OCI-LY1 (cell line): Measurements from ENCODE around the gene LSM14A.
"Not testable (repeated sequence)": the region's sequence is repeated elsewhere in the genome, so short reads cannot be mapped to it uniquely, and the experiment has no call there.

Experiments used
- H2AFZ ChIP-seq: fragments of 200-600 bp; sonication (generic), shearing (Covaris generic); 2 replicates; pipeline ENCODE4 v1.6.0; 2014; ENCODE audit warnings: antibody characterized with exemption, mild to moderate bottlenecking, low read length
- H3F3A ChIP-seq: fragments of 200-600 bp; sonication (generic), shearing (Covaris generic); 2 replicates; pipeline ENCODE4 v1.6.0; 2014; ENCODE audit warnings: mild to moderate bottlenecking, antibody characterized with exemption, low read length, moderate library complexity; ENCODE audit not compliant: insufficient read depth
- H3K27ac ChIP-seq: fragments of 200-600 bp; sonication (generic); 2 replicates; pipeline ENCODE4 v1.5.1; 2014; ENCODE audit warnings: low read length, mixed run types, mild to moderate bottlenecking, low read depth; ENCODE audit not compliant: poor library complexity, severe bottlenecking
- H3K27me3 ChIP-seq: fragments of 200-600 bp; sonication (generic); 2 replicates; pipeline ENCODE4 v1.6.0; 2014; ENCODE audit warnings: antibody characterized with exemption, mild to moderate bottlenecking, low read length, moderate library complexity; ENCODE audit not compliant: insufficient read depth
- H3K36me3 ChIP-seq: fragments of 200-600 bp; sonication (generic); 2 replicates; pipeline ENCODE4 v1.6.1; 2014; ENCODE audit warnings: mild to moderate bottlenecking, antibody characterized with exemption, low read length, moderate library complexity, mixed read lengths; ENCODE audit not compliant: insufficient read depth
- H3K4me1 ChIP-seq: fragments of 200-600 bp; sonication (generic); 2 replicates; pipeline ENCODE4 v1.5.1; 2014; ENCODE audit warnings: mild to moderate bottlenecking, low read length, moderate library complexity; ENCODE audit not compliant: insufficient read depth, severe bottlenecking
- H3K4me2 ChIP-seq: fragments of 200-600 bp; sonication (generic), shearing (Covaris generic); 2 replicates; pipeline ENCODE4 v1.6.1; 2014; ENCODE audit warnings: low read length
- H3K4me3 ChIP-seq: fragments of 200-600 bp; sonication (generic); 2 replicates; pipeline ENCODE4 v1.5.1; 2014; ENCODE audit warnings: low read length, low read depth, mild to moderate bottlenecking, mixed read lengths; ENCODE audit not compliant: poor library complexity, severe bottlenecking
- H3K79me2 ChIP-seq: fragments of 200-600 bp; shearing (Covaris generic); 2 replicates; pipeline ENCODE4 v1.6.1; 2016; ENCODE audit warnings: mixed run types, low read length, mixed read lengths; ENCODE audit not compliant: insufficient read depth
- H3K9ac ChIP-seq: fragments of 200-600 bp; sonication (generic), shearing (Covaris generic); 2 replicates; pipeline ENCODE4 v1.6.1; 2014; ENCODE audit warnings: mild to moderate bottlenecking, low read length, mixed read lengths
- H3K9me2 ChIP-seq: fragments of 200-600 bp; sonication (generic), shearing (Covaris generic); 2 replicates; pipeline ENCODE4 v1.6.1; 2014; ENCODE audit warnings: low read depth, mild to moderate bottlenecking, low read length, mixed read lengths
- H3K9me3 ChIP-seq: fragments of 200-600 bp; shearing (Covaris generic); 2 replicates; pipeline ENCODE4 v1.6.1; 2014; ENCODE audit warnings: low read length, mixed read lengths
- H4K20me1 ChIP-seq: fragments of 200-600 bp; sonication (generic), shearing (Covaris generic); 2 replicates; pipeline ENCODE4 v1.6.0; 2016; ENCODE audit warnings: mild to moderate bottlenecking, low read length; ENCODE audit not compliant: insufficient read depth
- EZH2 ChIP-seq: fragments of 200-600 bp; sonication (generic), shearing (Covaris generic); IDR thresholded peaks from 2 replicates; pipeline ENCODE4 v1.8.0; 2017; ENCODE audit warnings: borderline replicate concordance, mixed run types, mild to moderate bottlenecking, antibody characterized with exemption, low read length, moderate library complexity, mixed read lengths
- TF ChIP-seq, protein P1 (sequence below): fragments of 200-600 bp; sonication (generic), shearing (Covaris generic); IDR thresholded peaks from 2 replicates; pipeline ENCODE4 v1.5.1; 2017; ENCODE audit warnings: mild to moderate bottlenecking, antibody characterized with exemption, low read length, moderate library complexity, mixed read lengths

LSM14A gene

DNA sequence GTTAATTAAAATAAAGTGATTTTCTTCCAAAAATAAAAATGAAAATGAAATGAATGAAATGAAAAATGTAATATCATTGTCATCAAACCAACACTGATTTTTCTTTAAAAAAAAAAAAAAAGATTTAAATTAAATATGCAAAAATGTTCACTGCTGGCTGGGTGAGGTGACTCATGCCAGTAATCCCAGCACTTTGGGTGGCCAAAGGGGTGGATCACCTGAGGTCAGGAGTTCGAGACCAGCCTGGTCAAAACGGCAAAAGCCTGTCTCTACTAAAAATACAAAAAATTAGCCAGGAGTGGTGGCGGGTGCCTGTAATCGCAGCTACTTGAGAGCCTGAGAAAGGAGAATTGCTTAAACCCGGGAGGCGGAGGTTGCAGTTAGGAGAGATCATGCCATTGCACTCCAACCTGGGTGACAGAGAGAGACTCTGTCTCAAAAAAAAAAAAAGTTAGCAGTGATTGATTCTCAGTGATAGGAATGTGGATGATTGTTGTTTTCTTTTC is 44.6 kb upstream of the LSM14A start:
- Histone ChIP-seq H3K36me3 (no peaks in the 10 kb centered on the region), H3K9me2 (no peaks in the 10 kb centered on the region), H3K4me2 (no peak overlapping the region), H4K20me1 (no peaks in the 10 kb centered on the region), H3K4me1 (no peaks in the 10 kb centered on the region), H3K27ac (no peak overlapping the region), H3F3A (no peaks in the 10 kb centered on the region), H3K9ac (no peak overlapping the region), H3K79me2 (no peaks in the 10 kb centered on the region), H3K27me3 (no peaks in the 10 kb centered on the region), H3K4me3 (no peak overlapping the region), H3K9me3 (no peaks in the 10 kb centered on the region), H2AFZ (no peak overlapping the region)
- TF ChIP-seq, protein P1, sequence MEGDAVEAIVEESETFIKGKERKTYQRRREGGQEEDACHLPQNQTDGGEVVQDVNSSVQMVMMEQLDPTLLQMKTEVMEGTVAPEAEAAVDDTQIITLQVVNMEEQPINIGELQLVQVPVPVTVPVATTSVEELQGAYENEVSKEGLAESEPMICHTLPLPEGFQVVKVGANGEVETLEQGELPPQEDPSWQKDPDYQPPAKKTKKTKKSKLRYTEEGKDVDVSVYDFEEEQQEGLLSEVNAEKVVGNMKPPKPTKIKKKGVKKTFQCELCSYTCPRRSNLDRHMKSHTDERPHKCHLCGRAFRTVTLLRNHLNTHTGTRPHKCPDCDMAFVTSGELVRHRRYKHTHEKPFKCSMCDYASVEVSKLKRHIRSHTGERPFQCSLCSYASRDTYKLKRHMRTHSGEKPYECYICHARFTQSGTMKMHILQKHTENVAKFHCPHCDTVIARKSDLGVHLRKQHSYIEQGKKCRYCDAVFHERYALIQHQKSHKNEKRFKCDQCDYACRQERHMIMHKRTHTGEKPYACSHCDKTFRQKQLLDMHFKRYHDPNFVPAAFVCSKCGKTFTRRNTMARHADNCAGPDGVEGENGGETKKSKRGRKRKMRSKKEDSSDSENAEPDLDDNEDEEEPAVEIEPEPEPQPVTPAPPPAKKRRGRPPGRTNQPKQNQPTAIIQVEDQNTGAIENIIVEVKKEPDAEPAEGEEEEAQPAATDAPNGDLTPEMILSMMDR, result no peak
- TF ChIP-seq EZH2, result no peak

DNA sequence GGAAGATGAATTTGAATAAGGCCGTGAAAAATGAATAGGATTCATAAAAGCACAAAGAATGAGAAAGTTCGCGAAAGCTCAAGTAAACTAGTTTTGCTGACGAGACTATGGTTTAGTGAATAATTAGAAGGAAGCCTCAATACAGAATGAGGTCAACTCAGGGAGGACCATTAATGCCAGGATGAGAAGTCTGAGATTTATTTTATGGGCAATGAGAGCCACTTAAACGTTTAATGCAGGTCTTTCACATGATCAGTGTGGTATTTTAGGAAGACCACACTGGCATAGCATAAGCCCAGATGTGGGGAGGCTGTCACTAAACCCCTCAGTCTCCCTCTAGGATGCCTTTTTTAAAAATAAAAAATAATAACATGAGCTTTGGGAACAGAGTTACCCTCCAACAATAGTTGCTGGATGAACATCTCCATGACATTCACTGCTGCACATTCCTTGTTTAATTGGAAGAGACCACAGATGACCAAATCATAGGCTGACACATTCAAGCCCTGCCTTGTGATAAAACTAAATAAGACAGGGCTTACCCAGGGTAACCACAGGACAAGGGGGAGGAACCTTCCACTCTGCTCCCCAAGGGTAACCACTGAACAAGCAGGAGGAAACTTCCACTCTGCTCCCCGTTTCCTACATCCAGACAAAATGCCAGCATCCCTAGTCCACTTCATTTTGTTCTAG is 43.6 kb upstream of the LSM14A start:
- no peaks in the 10 kb centered on the region for H3K9me2 ChIP-seq
- H3K36me3 ChIP-seq, result no peaks in the 10 kb centered on the region
- no peak overlapping the region for H3K4me2 ChIP-seq
- H3K9me3 ChIP-seq, result no peaks in the 10 kb centered on the region
- no peaks in the 10 kb centered on the region for H3K4me1 ChIP-seq
- H3K27ac ChIP-seq, result no peak overlapping the region
- H3K27me3 ChIP-seq, result no peaks in the 10 kb centered on the region
- no peaks in the 10 kb centered on the region for H3K79me2 ChIP-seq
- no peak overlapping the region for H3K4me3 ChIP-seq
- no peak overlapping the region for H3K9ac ChIP-seq
- H2AFZ ChIP-seq, result no peak overlapping the region
- no peaks in the 10 kb centered on the region for H4K20me1 ChIP-seq
- no peaks in the 10 kb centered on the region for H3F3A ChIP-seq
- TF ChIP-seq, protein P1, result no peak
- TF ChIP-seq EZH2, result no peak

DNA sequence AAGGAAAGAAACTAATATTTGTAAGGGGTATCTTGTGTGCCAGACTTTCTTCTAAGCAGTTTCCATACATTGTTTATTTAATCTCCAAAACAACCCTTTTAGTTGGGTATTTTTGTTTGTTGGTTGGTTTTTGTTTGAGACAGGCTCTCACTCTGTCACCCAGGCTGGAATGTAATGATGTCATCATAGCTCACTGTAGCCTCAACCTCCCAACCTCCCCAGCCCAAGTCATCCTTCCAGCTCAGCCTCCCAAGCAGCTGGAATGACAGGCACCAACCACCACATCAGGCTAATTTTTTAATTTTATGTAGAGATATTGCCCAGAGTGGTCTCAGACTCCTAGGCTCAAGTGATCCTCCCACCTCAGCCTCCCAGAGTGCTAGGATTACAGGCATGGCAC is 41.2 kb upstream of the LSM14A start:
- Histone ChIP-seq H3K4me2 (no peak overlapping the region), H3K4me3 (no peak overlapping the region), H4K20me1 (no peaks in the 10 kb centered on the region), H3K27me3 (no peaks in the 10 kb centered on the region), H3K79me2 (no peaks in the 10 kb centered on the region), H3F3A (no peaks in the 10 kb centered on the region), H2AFZ (no peak overlapping the region), H3K27ac (no peak overlapping the region), H3K36me3 (no peaks in the 10 kb centered on the region), H3K9me2 (no peaks in the 10 kb centered on the region), H3K4me1 (peaks cover 10% of the 10 kb centered on the region), H3K9me3 (no peaks in the 10 kb centered on the region), H3K9ac (no peak overlapping the region)
- TF ChIP-seq EZH2, result no peak
- TF ChIP-seq, protein P1, result no peak

DNA sequence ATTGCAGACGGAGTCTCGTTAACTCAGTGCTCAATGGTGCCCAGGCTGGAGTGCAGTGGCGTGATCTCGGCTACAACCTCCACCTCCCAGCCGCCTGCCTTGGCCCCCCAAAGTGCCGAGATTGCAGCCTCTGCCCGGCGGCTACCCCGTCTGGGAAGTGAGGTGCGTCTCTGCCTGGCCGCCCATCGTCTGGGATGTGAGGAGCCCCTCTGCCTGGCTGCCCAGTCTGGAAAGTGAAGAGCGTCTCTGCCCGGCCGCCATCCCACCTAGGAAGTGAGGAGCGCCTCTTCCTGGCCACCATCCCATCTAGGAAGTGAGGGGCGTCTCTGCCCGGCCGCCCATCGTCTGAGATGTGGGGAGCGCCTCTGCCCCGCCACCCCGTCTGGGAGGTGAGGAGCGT is 40.2 kb upstream of the LSM14A start:
- not testable (repeated sequence) for H3F3A ChIP-seq, H3K4me3 ChIP-seq, H3K79me2 ChIP-seq, H3K27ac ChIP-seq, H3K4me2 ChIP-seq, H3K36me3 ChIP-seq, H2AFZ ChIP-seq, H3K27me3 ChIP-seq, H3K9me2 ChIP-seq, H3K9ac ChIP-seq, H3K9me3 ChIP-seq, H4K20me1 ChIP-seq
- H3K4me1 ChIP-seq, result peaks cover 10% of the 10 kb centered on the region

DNA sequence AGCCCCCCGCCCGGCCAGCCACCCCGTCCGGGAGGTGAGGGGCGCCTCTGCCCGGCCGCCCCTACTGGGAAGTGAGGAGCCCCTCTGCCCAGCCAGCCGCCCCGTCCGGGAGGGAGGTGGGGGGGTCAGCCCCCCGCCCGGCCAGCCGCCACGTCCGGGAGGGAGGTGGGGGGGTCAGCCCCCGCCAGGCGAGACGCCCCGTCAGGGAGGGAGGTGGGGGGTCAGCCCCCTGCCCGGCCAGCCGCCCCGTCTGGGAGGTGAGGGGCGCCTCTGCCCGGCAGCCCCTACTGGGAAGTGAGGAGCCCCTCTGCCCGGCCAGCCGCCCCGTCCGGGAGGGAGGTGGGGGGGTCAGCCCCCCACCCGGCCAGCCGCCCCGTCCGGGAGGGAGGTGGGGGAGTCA is 39.6 kb upstream of the LSM14A start:
- H3K27me3 ChIP-seq, H2AFZ ChIP-seq, H3K36me3 ChIP-seq, H3K9ac ChIP-seq, H3K4me3 ChIP-seq, H3K9me3 ChIP-seq, H3K27ac ChIP-seq, H4K20me1 ChIP-seq, H3K4me2 ChIP-seq, H3K9me2 ChIP-seq, H3F3A ChIP-seq, H3K79me2 ChIP-seq: not testable (repeated sequence)
- peaks cover 10% of the 10 kb centered on the region for H3K4me1 ChIP-seq
